GM12892 (cell line): ENCODE data around the gene CASR.

Experiments
- POLR2A ChIP-seq: IDR thresholded peaks from 2 replicates; pipeline ENCODE4 v1.6.1; 2011; ENCODE audit warnings: low read depth, low read length, control low read depth
- POLR2AphosphoS5 ChIP-seq: IDR thresholded peaks from 2 replicates; pipeline ENCODE4 v1.6.1; 2011; ENCODE audit warnings: low read depth, low read length, control low read depth

GRCh38 chr3:122251428-122251827 is 68.0 kb downstream of the CASR start:
- TF ChIP-seq POLR2A (no peak), POLR2AphosphoS5 (no peak)
